LoVo (cell line): Measurements from ENCODE around the gene ATP8B3.

Experiments used
- DNase-seq: peaks from one replicate; pipeline ENCODE4 v3.0.0-alpha.2; 2016; ENCODE audit warnings: low spot score

Gene ATP8B3

DNA sequence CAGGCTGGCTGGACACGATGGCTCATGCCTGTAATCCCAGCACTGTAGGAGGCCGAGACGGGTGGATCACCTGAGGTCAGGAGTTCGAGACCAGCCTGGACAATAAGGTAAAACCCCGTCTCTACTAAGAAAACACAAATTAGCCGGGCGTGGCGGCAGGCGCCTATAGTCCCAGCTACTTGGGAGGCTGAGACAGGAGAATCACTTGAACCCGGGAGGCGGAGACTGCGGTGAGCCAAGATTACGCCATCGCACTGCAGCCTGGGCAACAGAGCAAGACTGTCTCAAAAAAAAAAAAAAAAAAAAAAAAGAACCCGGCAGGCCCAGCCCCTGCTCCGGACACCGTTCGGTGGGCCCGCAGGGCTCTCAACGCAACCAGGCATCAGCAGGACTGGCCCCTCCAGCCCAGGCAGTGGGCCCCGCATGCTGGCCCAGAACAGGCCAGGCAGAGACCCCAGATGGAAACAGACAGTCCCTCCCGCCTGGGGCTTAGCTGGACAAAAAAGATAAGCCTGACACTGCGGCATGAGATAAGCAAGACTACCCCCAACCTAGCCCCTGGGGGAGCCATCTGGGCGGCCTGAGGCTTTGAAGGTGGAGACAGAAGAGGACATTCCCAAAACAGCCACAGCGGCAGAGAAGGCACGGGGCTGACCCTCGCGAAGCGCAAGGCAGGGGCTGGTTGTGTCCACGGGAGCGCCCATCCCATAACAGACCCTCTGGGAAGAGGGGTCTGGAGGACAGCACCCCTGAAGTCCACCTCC, 24.6 kb upstream of the ATP8B3 start:
- DNase-seq, result no peak

DNA sequence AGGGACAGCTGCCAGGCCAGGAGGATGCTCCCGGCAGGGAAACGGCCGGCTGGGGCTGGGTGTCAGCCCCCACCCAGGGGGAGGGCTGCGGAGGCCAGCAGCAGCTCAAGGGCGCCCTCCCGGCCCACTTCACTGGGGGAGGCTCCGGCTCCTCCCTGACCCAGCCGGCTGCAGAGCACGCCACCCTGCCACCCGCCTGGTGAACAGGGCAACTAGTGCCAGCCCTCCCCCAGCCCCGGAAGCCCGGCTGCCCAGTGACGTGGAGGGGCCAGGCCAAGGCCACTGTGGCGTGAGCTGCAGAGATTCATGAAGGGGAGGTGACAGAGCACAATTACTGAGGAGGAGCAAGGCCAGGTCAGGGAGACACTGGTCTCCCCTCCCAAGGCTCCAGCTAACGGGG, 21.5 kb upstream of the ATP8B3 start:
- DNase-seq, result no peak

- no peak for DNase-seq
Observed at GRCh38 chr19:1832046-1832663, 20.1 kb upstream of the ATP8B3 start.

DNA sequence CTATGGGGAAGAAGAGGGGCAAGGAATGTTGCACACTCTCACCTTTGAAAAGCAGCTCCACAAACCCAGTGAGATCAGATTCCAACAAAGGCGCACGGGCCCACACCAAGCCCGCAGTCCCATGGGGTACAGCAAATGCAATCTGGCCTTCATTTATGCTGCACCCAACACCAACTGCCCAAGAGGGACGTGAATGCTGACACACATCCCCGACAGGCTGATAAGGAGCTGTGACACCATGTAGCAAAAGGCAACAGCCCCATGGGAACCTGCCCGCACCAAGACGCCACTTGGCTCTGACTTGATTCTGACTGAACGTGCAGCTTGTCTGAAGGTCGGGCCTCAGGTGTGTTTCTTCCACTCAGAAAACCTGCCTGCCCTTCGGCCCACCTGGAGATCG, 18.9 kb upstream of the ATP8B3 start:
- DNase-seq, result no peak

DNA sequence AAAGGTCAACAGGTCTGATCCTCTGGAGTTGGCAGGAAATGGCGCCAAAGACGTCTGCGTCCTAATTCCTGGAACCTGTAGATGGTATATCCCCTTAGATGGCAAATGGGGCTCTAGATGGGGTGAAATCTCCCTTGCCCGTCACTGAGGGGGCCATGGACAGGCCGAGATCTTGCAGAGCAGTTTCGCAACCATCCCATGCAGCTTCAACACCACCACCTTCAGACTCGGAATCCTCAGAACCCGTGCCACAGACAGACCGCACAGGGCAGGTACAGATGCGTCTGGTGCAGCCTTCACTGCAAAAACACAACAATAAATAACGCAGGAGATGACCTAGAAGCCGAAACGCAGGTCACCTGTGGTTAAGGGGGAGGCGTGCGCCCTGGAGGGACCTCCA, 18.5 kb upstream of the ATP8B3 start:
- DNase-seq, result no peak

- DNase-seq, result no peak
Observed at GRCh38 chr19:1829958-1830357, 17.9 kb upstream of the ATP8B3 start.

DNA sequence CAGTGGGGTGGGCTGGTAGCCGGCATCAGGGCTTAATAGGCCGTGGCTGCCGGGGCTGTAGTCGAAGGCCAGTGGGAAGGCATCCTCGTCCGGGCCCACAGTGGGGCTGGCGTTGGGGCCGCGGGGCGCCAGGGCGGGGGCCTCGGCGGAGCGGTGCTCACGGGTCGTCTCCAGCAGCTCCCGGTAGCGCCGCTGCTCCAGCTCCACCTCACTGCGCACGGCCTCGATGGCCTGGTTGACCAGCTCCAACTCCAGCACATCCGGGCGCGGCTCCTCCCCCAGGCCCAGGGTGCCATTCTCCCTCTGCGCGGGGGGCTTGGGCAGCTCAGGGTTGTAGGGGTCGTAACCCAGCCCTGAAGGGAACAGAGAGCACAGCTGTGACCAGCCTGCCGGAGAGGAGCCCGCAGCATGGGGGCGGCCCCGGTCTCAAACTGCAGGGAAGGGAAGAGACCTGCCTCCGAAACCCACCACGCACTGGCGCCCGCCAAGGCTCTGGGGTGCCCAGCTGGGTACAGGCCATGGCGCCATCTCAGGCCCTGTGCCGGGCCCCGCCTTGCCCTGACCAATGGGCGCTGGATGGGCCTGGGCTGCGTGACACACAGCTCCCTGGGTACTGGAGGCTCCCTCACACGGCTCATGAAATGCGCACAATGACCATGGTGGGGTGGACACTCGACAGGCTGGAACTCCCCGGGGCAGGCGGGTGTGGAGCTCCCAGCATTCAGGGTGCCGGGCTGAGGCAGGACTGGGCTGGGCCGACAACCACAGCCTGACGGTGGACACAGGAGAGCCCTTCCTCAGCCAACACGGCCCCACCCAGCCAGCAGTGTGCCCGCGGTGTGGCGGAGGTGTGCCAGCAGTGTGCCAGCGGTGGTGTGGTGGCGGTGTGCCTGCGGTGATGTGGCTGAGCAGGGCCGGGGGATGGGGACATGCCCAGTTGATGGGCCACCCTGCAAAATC, 16.5 kb upstream of the ATP8B3 start:
- no peak for DNase-seq

GRCh38 chr19:1827566-1828278, 15.6 kb upstream of the ATP8B3 start:
- no peak for DNase-seq

DNA sequence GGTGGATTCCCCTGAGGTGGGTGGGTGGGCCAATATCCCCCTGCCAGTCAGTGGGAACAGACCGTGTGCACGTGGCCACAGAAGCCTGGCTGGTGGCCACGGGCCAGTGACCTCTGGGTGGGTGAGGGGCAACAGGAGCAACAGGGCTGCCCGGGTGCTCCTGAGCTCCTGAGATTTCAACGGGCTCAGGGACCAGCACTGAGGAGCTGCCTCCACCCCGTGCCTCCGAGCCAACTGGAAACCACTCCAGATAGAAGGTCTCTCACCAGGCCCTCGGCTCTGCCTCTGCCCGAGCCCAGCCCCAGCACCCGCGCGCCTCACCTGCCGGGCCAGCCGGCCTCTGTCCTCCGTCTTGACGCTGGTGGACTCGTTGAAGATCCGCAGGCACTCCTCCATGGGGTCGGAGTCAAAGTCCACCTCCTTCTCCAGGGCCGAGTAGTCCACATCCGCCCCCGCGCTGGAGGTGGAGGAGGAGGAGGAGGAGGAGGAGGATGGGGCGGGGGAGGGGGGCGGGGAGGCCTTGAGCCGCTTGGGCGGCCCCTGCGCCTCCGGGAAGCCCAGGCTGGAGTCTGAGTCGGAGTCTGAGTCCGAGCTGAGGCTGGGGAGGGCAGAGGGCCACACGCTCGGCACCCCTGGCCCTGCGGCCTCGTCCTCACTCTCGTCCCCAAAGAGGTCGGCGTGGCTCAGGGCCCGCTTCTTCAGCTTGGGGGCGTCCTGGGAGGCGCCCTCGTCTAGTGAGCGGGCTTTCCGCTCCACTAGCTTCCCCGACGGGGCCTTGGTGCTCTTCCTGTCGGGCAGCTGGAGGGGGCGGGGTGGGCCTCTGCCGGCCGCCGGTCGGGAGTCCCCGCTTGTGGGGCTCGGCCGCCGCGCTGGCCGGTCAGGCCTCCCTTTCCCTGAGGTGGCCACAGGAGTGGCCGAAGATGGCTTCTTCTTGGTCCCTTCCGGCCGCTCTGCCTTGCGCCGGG, 14.8 kb upstream of the ATP8B3 start:
- no peak for DNase-seq

DNA sequence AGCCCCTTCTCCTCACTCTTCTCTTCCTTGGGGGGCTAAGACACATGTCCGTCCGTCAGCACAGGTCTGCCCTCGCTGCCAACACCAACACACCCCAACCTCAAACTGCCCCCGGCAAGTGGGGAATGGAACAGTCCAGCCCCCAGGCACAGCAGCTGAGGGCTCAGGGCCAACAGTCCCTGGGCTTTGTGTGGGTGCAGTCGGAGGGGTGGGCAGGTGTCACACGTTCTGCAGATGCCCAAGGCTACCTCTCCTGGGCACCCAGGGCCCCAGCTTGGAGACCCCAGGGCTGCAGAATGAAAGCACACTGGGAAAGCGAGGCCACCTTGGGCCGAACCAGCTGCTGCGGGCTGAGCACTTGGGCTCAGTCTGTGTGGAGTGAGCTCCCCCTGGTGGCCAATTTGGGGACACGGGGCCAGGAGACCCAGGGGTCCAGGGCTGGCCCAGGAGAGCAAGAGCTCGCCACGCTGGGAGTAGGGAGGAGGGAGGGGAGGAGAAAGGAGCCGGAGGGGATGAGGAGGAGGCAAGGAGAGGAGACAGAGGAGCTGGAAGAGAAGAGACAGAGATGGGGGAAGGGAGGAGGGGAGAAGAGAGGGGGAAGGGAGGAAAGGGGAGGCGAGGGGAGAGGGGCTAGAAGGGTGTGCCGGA, 14.0 kb upstream of the ATP8B3 start:
- peak; percentile 45 for DNase-seq

- DNase-seq, result no peak
Observed at GRCh38 chr19:1824252-1824622, 12.2 kb upstream of the ATP8B3 start.

DNA sequence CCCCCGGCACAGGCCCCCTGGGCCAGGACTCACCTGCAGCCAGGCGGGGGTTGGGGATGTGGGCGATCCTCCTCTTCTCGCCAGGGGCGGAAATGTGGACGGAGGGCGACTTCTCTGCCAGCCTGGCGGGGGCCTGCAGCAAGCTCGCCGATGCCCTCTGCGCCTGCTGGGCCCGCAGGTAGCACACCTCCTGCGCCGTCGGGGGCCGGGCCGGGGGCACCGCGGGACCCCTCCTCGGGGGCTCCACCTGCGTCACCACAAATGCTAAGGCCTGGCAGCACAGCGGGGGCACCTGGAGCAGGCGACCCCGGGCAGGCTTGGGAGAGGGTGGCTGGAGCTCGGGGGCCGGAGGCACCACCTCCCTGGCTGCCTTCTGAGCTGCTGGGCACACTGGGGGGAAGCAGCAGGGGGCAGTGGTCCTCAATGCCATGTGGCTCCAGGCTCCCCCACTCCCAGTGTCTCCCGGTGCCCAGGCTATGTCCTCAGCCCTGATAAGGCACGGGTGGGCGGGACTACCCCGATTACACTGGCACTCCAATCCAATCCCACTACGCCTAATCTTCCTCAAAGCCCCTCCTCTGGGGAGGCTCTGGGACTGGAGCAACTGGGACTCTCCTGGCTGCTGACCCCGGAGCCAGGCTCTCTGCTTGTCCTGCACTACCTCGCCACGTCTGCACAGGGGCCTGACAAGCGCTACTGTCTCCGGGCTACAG, 11.6 kb upstream of the ATP8B3 start:
- DNase-seq, result no peak

GRCh38 chr19:1823020-1823419, 10.9 kb upstream of the ATP8B3 start:
- DNase-seq, result no peak

- DNase-seq, result no peak
Observed at GRCh38 chr19:1822210-1822609, 10.1 kb upstream of the ATP8B3 start.

- no peak for DNase-seq
Observed at GRCh38 chr19:1819341-1820255, 7.5 kb upstream of the ATP8B3 start.

GRCh38 chr19:1818549-1819195, 6.6 kb upstream of the ATP8B3 start:
- DNase-seq, result no peak

- no peak for DNase-seq
Observed at GRCh38 chr19:1817553-1818179, 5.6 kb upstream of the ATP8B3 start.
